ENCODE measurements around the gene CAPN1.

CAPN1 gene

GRCh38 chr11:65194564-65194963, 12.8 kb downstream of the CAPN1 start:
- no peak for DNase-seq (ENCODE audit: low spot score)

GRCh38 chr11:65204143-65204542, 22.4 kb downstream of the CAPN1 start:
- DNase-seq (ENCODE audit: low spot score): no peak

- peak; percentile 36 for DNase-seq (ENCODE audit: low spot score)
These were observed 23.2 kb downstream of the CAPN1 start for GRCh38 chr11:65204646-65205601.

GRCh38 chr11:65205602-65205967, 23.9 kb downstream of the CAPN1 start:
- DNase-seq (ENCODE audit: low spot score): no peak

- no peak for DNase-seq (ENCODE audit: low spot score)
These were observed 24.7 kb downstream of the CAPN1 start for GRCh38 chr11:65206441-65206841.

GRCh38 chr11:65206901-65207300, 25.2 kb downstream of the CAPN1 start:
- no peak for DNase-seq (ENCODE audit: low spot score)

- no peak for DNase-seq (ENCODE audit: low spot score)
These were observed 26.4 kb downstream of the CAPN1 start for GRCh38 chr11:65207918-65208784.

GRCh38 chr11:65208785-65209710, 27.3 kb downstream of the CAPN1 start:
- DNase-seq (ENCODE audit: low spot score): no peak

GRCh38 chr11:65209711-65210360, 28.1 kb downstream of the CAPN1 start:
- DNase-seq (ENCODE audit: low spot score): no peak

- no peak for DNase-seq (ENCODE audit: low spot score)
These were observed 28.6 kb downstream of the CAPN1 start for GRCh38 chr11:65210361-65210731.

GRCh38 chr11:65210748-65211147, 29.0 kb downstream of the CAPN1 start:
- DNase-seq (ENCODE audit: low spot score): no peak

- no peak for DNase-seq (ENCODE audit: low spot score)
These were observed 29.8 kb downstream of the CAPN1 start for GRCh38 chr11:65211293-65212105.

- DNase-seq (ENCODE audit: low spot score): no peak
These were observed 30.6 kb downstream of the CAPN1 start for GRCh38 chr11:65212226-65212801.

GRCh38 chr11:65213322-65214211, 31.8 kb downstream of the CAPN1 start:
- no peak for DNase-seq (ENCODE audit: low spot score)

GRCh38 chr11:65214212-65214845, 32.6 kb downstream of the CAPN1 start:
- no peak for DNase-seq (ENCODE audit: low spot score)

- peak; percentile 60 for DNase-seq (ENCODE audit: low spot score)
These were observed 33.8 kb downstream of the CAPN1 start for GRCh38 chr11:65215441-65216076.

GRCh38 chr11:65216830-65217229, 35.1 kb downstream of the CAPN1 start:
- no peak for DNase-seq (ENCODE audit: low spot score)
